HG02973 (cell line): ENCODE measurements around the gene PLEKHM1.
"Not testable (repeated sequence)": the region's sequence is repeated elsewhere in the genome, so short reads cannot be mapped to it uniquely, and the experiment has no call there.

Experiments used
- ATAC-seq: cut with Tn5 transposase; IDR thresholded peaks from one replicate; pipeline ENCODE4 v1.9.1; 2021; ENCODE audit warnings: moderate library complexity; ENCODE audit not compliant: unreplicated experiment

PLEKHM1 gene

DNA sequence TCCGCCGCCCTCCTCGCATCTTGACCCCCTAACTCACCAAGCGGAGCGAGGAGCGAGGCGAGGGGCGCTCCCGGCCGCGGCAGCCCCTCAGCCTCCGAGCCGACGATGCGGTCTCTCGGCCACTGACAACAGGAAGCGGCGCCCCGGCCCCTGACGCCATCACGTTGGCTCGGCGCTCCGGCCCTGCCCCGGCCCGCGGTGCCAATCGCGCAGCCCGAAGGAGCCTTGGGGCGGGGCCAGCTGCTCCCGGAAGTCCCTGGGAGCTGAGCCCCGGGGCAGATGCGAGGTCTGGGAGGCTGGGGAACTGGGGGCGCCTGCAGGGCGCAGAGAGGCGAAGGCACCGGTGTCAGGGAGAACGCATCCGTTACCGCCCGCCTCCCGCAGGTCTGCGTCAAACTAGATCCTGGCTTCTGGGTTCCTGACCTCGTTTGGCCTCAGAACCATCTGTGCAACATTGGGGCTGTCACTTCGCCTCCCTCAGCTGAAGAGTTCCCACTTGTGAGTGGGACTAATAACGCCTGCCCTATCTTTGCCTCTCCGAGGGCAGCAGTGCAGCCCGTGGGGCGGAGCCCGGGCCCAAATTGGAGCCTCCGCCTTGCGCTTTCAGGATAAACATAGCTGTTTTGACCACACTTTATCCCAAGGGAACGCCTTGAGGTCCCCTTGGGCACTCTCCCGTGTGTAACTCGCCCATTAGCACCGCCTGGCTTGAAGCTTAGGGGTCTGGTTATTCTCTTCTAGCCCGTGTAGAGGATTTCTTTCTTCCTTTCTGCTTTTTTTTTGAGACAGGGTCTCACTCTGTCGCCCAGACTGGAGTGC is at the start of gene PLEKHM1:
Gene PLEKHM1 (minus strand): TSS at position 107 of the 819 bp plus-strand sequence. CDS start 8,237 bp downstream, outside the sequence.
- ATAC-seq = peak; percentile 91

DNA sequence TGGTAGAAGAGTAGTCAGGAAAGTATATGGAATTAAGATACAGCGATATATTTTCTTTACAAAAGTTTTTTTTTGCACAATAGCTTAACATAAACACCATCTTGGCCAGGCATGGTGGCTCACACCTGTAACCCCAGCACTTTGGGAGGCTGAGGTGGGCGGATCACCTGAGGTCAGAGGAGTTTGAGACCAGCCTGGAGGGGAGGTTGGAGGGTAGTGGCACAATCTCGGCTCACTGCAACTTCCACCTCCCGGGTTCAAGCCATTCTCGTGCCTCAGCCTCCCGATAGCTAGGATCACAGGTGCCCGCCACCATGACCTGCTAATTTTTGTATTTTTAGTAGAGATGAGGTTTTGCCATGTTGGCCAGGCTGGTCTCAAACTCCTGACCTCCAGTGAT is 47.6 kb upstream of the PLEKHM1 start:
- ATAC-seq = not testable (repeated sequence)

DNA sequence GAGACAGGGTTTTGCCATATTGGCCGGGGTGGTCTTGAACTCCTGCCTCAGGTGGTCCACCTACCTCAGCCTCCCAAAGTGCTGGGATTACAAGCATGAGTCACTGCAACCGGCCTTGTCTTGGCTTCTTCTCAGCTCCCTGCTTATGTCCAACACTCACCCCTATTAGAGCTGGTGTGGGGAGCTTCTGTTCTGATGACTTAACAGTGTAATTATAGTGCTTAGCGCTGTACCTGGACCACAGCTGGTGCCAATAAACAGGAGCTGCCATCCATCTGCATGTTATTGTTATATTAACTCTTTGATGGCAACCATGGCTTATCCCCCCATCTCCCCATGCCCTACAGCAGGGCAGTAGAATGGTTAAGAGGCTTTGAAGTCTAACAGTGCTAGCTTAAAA is 15.6 kb upstream of the PLEKHM1 start:
- not testable (repeated sequence) for ATAC-seq

DNA sequence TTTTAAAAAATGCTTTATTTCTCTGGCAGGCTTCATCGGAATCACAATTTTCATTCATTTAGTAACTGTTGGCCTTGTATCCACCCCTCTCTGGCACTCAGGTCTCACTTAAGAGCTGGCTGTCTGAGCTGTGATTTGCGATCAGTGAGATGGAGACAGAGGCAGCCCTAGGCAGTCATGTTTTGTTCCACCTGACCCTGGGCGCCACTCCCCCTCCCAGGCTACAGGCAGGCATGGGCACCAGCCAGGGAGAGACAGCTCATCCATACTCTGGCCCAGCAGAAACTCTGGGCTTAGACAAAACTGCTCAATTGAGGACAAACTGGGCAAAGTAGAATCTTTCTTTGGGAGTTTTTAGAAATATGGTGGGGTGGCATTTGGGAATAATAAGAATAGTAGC is 14.7 kb upstream of the PLEKHM1 start:
- ATAC-seq = not testable (repeated sequence)

DNA sequence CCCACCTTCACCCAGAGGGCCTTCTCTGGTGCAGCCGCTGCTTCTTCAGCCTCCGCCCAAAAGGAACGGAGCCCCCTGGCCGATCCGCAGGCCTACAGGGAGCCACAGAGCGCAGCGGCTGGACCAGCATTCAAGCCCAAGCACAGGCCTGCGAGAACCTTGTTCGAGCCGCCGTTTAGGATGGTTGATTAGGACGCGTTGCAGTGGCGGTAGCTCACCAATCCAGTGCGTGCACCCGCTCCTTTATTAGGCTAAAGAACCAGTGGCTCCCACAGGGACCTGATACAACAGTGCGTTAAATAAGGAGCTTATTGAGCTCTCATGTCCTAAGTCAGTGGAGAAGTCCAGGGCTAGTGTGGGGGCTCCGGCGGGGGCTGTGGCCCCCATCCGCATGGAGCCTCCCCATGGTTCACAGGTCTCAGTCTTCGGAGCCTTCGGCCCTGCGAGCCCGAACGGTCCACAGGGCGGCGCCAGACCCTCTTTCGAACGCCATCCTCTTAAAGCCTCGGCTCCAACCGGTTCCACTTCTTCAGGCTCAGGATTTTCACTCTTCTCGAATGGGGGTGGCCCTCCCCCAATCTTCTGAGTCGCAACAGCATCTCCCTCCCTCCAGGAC is 10.7 kb upstream of the PLEKHM1 start:
- not testable (repeated sequence) for ATAC-seq

DNA sequence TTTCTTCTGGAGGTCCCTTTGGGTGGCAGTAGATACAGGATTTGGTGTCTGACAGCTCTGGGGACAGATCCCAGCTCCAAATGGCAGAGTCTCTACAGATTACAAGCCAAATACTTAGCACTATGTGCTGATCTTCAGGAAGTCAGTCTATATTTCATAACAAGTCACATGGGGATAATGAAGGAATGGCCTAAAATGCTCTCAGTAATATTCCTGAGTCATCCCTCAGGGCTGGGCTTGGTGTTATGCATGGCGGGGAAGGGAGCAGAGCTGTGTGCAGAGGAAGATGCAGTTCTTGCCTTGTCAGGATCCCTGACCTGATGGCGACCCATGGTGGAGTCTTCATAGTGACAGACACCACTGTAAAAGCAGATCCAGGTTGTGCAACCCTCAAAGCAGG is 10.0 kb upstream of the PLEKHM1 start:
- not testable (repeated sequence) for ATAC-seq

DNA sequence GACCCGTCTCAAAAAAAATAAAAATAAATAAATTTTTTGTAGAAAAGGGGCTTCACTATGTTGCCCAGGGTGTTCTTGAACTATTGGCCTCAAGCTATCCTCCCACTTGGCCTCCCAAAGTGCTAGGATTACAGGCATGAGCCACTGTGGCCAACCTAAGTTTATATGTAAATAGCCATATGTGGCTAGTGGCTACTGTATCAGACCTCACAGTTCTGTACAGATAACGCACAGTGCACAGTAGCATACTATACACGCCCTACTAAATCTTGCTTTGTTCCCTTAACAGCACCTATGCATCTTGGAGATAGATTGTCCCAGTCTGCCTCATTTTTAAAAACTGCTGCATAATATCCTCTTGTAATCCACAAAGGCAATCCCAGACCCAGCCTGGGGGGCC is 8.7 kb upstream of the PLEKHM1 start:
- not testable (repeated sequence) for ATAC-seq

DNA sequence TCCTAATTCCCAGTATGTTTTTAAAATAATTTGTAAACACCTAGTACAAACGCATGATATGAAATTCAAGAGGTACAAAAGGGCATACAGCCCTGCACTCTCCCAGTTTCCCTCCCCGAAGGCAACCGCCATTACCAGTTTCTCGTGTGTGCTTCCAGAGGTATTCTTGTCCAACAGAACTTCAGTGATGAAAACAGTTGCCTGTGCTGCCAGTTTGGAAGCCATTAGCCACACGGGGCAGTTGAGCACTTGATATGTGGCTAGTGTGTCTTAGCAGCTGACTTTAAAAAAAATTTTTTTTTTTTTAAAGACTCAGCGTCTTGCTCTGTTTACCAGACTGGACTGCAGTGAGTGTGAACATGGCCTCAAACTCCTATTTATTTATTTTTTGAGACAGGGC is 7.9 kb upstream of the PLEKHM1 start:
- ATAC-seq = not testable (repeated sequence)

DNA sequence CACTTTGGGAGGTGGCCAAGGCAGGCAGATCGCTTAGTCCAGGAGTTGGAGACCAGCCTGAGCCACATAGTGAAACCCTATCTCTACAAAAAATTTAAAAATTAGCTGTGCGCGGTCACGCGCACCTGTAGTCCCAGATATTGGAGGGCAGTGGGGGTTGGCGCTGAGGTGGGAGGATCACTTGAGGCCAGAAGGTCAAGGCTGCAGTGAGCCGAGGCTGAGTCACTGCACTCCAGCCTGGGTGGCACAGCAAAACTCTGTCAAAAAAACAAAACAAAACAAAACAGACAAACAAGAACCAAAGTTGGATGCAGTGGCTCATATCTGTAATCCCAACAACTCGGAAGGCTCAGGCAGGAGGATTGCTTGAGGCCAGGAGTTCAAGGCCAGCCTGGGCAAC is 6.9 kb upstream of the PLEKHM1 start:
- not testable (repeated sequence) for ATAC-seq

DNA sequence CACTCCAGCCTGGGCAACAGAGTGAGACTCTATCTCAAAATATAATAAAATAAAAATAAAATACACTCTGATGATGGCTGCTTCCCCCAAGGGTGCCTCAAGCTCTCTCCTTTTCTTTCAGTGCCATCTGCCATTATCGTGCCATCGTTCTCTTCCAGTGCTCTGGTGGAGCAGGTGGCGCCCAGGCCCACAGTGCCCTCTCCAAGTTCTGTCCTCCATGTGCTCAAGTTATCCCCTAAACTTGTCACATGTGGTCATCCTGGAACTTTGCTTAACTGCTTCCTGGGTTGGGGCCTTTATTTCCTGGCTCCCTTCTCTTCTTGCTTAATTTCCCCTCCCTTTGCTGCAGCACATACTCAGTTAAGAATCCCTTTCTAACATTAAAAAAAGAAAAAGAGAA is 6.0 kb upstream of the PLEKHM1 start:
- not testable (repeated sequence) for ATAC-seq

DNA sequence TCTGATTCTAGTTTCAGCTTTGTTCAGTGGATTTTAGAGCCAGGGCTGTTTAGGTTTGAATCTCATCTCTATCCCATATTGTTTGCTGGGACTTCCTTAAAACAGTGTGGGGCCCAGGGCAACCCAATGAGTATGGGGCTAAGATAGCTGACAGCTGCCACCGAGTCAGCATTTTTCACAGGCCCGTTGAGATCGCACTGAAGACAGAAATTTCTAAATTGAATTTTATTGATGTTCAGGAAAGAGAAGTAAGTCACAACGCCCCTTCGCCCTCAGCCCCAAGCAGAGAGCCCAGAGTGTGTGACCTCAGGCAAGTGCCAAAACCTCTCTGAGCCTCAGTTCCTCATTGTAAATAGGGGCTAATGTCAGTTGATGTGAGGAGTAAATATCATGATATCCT is 4.0 kb upstream of the PLEKHM1 start:
- not testable (repeated sequence) for ATAC-seq

DNA sequence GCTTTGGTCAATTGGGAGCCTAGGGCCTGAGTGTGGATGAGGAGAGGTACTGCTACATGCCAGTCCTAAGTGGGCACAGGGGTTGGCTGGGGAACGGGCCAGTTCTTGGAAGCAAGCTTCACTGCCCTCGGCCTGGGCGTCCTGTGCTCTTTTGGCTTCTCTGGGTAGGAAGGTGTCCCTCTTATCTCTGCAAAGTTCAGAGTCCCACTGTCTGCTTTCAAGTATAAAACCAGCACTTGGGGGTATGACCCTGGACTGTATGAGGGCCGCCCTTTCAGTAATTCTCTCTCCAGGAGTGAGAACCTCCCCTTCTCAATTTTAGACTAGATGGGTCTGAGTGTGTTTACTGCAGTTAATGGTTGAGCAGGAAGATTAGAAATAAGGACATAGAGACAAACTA is 1.6 kb upstream of the PLEKHM1 start:
- ATAC-seq = not testable (repeated sequence)

DNA sequence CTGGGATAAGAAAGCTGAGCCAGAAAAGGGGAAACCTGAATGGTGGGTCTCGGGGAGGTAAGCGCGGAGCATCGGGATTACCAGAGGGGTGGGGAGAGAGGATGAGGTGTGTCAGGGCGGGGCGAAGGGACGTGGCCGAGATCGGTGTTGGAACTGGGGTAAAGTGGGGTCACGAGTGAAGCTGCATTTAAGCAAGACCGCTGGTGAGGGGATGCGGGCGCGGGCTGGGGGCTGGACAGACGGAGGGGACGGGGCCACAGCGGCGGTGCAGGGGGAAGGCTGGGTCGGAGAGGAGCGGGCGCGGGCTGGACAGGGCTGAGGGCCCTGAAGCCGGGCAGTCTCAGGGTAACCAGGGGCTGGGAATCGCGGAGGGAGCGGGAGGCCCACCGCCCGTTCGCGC is 323 bp downstream of the PLEKHM1 start:
- peak; percentile 11 for ATAC-seq

DNA sequence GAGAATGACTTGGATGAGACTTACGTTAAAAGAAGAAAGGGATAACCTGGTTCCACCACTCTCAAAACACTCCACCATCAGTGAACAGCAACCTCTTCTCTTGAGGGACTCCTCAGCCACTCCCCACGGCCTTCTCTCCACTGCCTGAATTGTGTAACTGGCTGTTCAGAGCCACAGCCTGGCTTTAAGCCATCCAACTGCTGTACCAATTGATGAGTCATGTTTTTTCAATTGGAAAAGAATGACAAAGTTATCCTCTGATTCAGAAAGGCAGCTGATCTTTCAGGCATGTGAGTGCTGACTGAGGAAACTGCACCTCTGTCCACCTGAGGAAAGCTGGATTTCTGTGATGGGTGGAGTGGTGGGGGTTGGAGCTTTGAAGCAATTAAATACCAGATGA is 2.8 kb downstream of the PLEKHM1 start:
- ATAC-seq = not testable (repeated sequence)

DNA sequence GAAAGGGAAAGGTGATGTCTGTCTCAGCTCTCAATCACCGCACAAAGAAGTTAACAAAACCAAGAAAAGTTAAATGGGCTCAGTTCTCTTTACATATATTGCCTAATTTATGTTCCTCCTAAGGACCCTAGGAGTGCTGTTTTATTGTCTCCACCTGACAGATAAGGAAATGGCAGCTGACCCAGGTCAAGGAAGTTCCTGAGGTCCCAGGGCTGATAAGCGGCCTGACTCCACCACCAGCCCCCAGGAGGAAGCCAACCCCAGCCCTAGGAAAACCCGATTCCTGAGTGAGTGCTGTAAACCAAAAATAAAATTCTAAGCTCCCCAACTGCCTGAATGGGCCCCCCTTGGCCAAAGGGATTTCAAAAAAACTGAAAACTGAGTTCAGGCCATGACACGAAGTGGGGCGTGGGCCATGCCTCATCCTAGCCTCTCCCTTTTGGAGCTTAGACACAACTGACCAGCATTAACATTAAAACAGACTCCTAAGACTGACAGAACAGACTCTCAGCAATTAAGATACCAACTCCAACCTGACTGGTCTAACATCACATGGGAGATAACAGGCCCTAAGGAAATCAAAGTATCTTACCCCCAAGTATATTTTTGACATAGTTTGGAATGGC is 6.8 kb downstream of the PLEKHM1 start:
- ATAC-seq = not testable (repeated sequence)

DNA sequence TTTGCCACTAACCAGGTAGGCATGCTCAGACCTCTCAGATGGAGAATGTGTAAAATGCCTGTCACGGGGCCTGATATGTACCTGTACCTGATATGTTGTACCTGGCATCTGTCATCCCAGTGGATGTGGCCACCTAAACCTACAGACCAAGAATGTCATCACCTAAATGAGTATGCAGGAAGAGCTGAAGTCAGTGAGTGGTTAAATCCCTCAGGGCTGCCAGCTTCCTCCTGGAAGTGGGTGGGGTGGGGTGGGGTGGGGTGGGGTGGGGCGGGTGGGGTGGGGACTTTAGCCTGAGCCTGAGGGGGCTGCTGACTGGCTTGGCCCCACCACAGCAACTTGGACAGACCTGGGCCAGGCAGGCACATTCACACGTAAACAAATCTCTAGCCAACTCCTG is 7.3 kb downstream of the PLEKHM1 start:
- not testable (repeated sequence) for ATAC-seq

DNA sequence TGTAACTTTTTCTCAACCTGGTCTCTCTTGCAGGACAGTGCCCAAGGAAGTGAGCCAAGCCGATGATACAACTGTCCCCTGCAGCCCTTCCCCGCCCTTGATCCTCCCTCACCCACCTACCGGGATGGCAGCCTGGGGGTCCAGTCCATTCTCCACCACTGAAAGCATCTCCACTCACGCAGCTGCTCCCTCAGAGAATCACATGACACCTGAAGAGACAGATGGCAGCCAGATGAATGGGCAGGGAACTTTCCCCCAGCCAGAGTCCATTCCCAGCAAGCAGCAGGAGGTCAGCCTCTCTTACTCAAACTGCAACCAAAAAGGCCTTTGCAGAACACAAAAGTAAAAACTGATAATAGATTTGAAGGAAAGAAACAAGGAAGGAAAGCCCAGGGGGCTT is 8.2 kb downstream of the PLEKHM1 start:
- not testable (repeated sequence) for ATAC-seq

DNA sequence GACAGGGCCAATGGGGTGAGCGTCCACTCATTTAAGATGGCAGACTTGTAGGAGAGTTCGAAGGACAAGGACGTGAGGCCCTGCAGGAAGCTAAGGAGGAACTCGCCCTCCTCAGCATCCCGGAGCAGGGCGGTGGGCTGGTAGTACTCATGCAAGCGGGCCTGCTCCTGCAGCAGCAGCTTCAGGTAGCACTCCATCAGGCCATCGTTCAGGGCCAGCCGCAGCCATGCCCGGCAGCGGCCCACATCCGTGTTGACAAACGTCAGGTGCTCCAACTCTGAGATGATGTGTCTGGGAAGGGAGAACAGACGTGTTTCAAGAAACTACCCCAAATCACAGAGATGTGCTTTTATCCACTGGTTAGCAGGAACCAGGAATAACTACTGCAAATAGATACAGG is 15.1 kb downstream of the PLEKHM1 start:
- ATAC-seq = not testable (repeated sequence)

DNA sequence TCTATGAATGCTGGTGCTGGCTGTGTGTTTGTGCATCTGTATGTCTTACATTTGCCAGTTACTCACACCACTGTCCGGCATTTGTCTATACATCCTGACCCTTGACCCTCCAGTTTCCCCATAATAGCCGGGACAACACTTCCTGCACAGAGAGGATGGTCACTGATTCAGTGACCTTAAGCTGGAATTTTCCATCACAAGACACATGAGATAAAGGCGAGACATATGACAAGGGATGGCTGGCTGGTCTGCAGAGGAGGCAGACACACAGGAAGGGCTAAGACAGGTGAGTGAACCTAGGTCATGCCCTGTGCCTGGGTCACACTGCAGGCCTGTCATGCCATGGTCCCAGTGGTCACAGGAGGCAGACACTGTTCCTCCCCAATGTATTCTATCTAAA is 18.3 kb downstream of the PLEKHM1 start:
- not testable (repeated sequence) for ATAC-seq

DNA sequence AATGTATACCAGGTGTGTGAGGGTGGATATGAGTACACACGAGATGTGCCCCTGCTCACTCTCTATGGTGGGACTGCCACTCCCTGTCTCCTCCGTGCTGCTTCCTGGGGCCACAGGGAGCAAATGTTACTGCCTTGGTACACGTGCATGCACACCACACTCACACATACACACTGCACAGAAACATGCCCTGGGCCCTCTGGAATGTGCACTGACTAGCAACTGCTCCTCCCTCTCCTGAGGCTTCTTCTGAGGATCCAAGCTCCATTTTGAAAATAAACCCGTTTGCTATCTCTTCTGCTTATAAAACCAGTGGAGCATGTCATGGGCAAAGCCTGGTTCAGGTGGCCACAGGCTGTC is 21.3 kb downstream of the PLEKHM1 start:
- not testable (repeated sequence) for ATAC-seq

DNA sequence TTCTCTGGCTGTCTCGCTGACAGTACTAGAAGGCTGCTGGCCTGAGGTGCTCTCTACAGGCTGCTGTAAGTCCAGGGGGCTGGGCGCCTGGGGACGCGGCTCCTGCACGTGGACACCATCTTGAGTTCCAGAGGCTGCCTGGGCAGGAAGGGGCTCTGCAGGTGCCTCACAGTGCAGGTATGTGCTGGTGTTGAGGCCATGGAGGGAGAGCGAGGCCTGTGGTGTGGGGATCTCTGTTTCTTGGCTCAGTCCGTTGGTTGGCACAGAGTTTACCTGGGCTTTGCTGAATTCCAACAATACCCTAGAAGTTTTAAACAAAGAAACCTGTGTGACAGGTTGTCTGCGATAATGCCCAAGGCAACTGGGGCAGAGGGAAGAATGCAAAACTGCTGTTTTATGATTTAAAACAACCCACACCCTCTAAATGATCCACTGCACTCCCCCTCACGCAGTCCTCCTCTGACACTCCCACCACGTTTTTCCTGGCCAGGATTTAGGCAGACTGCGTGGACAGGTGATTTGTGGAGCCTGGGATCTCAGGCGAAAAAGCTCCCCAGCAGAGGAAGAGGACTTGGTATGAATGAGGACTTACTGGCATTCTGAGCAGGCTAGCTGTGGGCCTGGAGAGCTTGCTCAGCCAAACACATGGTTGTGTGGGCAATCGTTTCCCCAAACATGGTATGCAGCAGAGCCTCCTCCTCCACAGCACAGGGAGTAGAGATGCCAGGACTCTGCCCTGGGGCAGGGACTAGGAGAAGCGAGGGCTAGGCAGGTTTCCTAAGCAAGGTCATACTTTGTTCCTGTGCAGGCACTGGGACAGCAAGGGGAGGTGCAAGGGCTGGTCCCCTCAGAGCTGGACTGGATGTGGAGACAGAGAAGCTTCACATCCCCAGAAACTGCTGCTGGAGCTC is 22.0 kb downstream of the PLEKHM1 start:
- not testable (repeated sequence) for ATAC-seq
